SH-SY5Y (cell line): Measurements from ENCODE around the gene SYCP3.

ENCODE experiments used
- GATA2 ChIP-seq: IDR thresholded peaks from 2 replicates; pipeline ENCODE4 v1.6.1; 2011; ENCODE audit warnings: mild to moderate bottlenecking, low read depth, low read length
- GATA3 ChIP-seq: IDR thresholded peaks from 2 replicates; pipeline ENCODE4 v1.6.1; 2011; ENCODE audit warnings: low read depth, mild to moderate bottlenecking, low read length, moderate library complexity

GRCh38 chr12:101784376-101784775 lies 45.1 kb upstream of the SYCP3 start:
- TF ChIP-seq GATA2: no peak
- no peak for TF ChIP-seq GATA3
